Measurements from ENCODE around the gene RNF223. TPM values are rescaled to one million over a fixed set of nuclear protein-coding genes. Genes with fewer than 3 reads are reported as not detected.
A peak's percentile ranks its signal among the peaks of the same experiment; 100 is the strongest.

RNF223 gene
- total and polyA plus RNA-seq, 4 donors: 0.54 to 2.4 (median 1.4) TPM

- Histone ChIP-seq H3K9me3 (ENCODE audit: control insufficient read depth in 4 of 4, insufficient read depth in 3 of 4, low read length in 3 of 4) (no peaks in the 10 kb centered on the region), H3K36me3 (ENCODE audit: control insufficient read depth in 4 of 4, insufficient read depth in 4 of 4, low read length in 4 of 4) (peaks cover 0 to 3% (median under 1%) of the 10 kb centered on the region in 4 donors), H3K9ac (ENCODE audit: insufficient read depth in 1 of 2, low read length in 2 of 2) (no peak overlapping the region), H3K27me3 (ENCODE audit: control insufficient read depth in 3 of 3, insufficient read depth in 3 of 3, low read length in 2 of 3) (no peaks in the 10 kb centered on the region), H3K27ac (ENCODE audit: low read depth in 1 of 2, low read length in 1 of 2) (no peak overlapping the region), H3K4me1 (ENCODE audit: control insufficient read depth in 5 of 5, insufficient read depth in 5 of 5, low read length in 5 of 5) (no peaks in the 10 kb centered on the region), H3K4me3 (no peak overlapping the region)
- WGBS, 2 donors: 96 to 98% methylated on average over 28 of the region's 28 CpGs
- ATAC-seq (ENCODE audit: insufficient read depth, low FRiP score) (no peak), DNase-seq (peak in 1 of 3 donors; percentile 9)
- TF ChIP-seq CTCF (IDR thresholded peaks at IDR 0.05; ENCODE audit: control extremely low read depth, extremely low read depth): no peak
These were observed 17.4 kb upstream of the RNF223 start for GRCh38 chr1:1091344-1092148.

- 97% methylated on average over 45 of the region's 45 CpGs for whole genome bisulfite sequencing, 2 donors
- Histone ChIP-seq H3K4me3 (no peak overlapping the region), H3K9ac (ENCODE audit: insufficient read depth in 1 of 2, low read length in 2 of 2) (no peak overlapping the region), H3K27me3 (ENCODE audit: control insufficient read depth in 3 of 3, insufficient read depth in 3 of 3, low read length in 2 of 3) (no peaks in the 10 kb centered on the region), H3K9me3 (ENCODE audit: control insufficient read depth in 4 of 4, insufficient read depth in 3 of 4, low read length in 3 of 4) (no peaks in the 10 kb centered on the region), H3K4me1 (ENCODE audit: control insufficient read depth in 5 of 5, insufficient read depth in 5 of 5, low read length in 5 of 5) (no peaks in the 10 kb centered on the region), H3K36me3 (ENCODE audit: control insufficient read depth in 4 of 4, insufficient read depth in 4 of 4, low read length in 4 of 4) (peaks cover 0 to 3% (median 1%) of the 10 kb centered on the region in 4 donors), H3K27ac (ENCODE audit: low read depth in 1 of 2, low read length in 1 of 2) (no peak overlapping the region)
- TF ChIP-seq CTCF (IDR thresholded peaks at IDR 0.05; ENCODE audit: control extremely low read depth, extremely low read depth): no peak
- DNase-seq (peak in 1 of 3 donors; percentile 9), ATAC-seq (ENCODE audit: insufficient read depth, low FRiP score) (no peak)
These were observed 16.6 kb upstream of the RNF223 start for GRCh38 chr1:1090424-1091343.

GRCh38 chr1:1089731-1090423 is 15.8 kb upstream of the RNF223 start:
- no peak for TF ChIP-seq CTCF (IDR thresholded peaks at IDR 0.05; ENCODE audit: control extremely low read depth, extremely low read depth)

More at GRCh38 chr1:1089731-1090423, 15.8 kb upstream of the RNF223 start:
- no peaks in the 10 kb centered on the region for H3K4me1 ChIP-seq (ENCODE audit: control insufficient read depth in 5 of 5, insufficient read depth in 5 of 5, low read length in 5 of 5)
- ATAC-seq (ENCODE audit: insufficient read depth, low FRiP score) (no peak), DNase-seq (no peak)
- H3K27ac ChIP-seq (ENCODE audit: low read depth in 1 of 2, low read length in 1 of 2): no peak overlapping the region
- H3K9ac ChIP-seq (ENCODE audit: insufficient read depth in 1 of 2, low read length in 2 of 2): no peak overlapping the region
- WGBS, 2 donors: 96 to 97% methylated on average over 22 of the region's 22 CpGs
- H3K4me3 ChIP-seq: no peak overlapping the region
- H3K36me3 ChIP-seq (ENCODE audit: control insufficient read depth in 4 of 4, insufficient read depth in 4 of 4, low read length in 4 of 4): peaks cover 0 to 3% (median 2%) of the 10 kb centered on the region in 4 donors
- no peaks in the 10 kb centered on the region for H3K27me3 ChIP-seq (ENCODE audit: control insufficient read depth in 3 of 3, insufficient read depth in 3 of 3, low read length in 2 of 3)
- no peaks in the 10 kb centered on the region for H3K9me3 ChIP-seq (ENCODE audit: control insufficient read depth in 4 of 4, insufficient read depth in 3 of 4, low read length in 3 of 4)
